Stomach (tissue), 4 donors: Measurements from ENCODE around the gene INTU.

Experiments
- CTCF ChIP-seq, 7 experiments: fragments of 450-650 bp in 4 of 7; fragments of 200-600 bp in 3 of 7; sonication (generic) in 3 of 7; IDR thresholded peaks; one replicate each; pipeline ENCODE4 v1.5.1; 2016 to 2019; ENCODE audit warnings: antibody characterized with exemption in 7 of 7, control low read depth in 2 of 7, mild to moderate bottlenecking in 1 of 7
- EP300 ChIP-seq: sonication (generic); formaldehyde crosslinking; IDR thresholded peaks from one replicate; pipeline ENCODE4 v1.6.1; 2017; ENCODE audit warnings: antibody characterized with exemption
- POLR2A ChIP-seq, 4 donors: fragments of 450-650 bp; IDR thresholded peaks; one replicate each; pipeline ENCODE4 v1.6.1; 2016; ENCODE audit warnings: antibody characterized with exemption in 4 of 4, control low read depth in 2 of 4, mild to moderate bottlenecking in 1 of 4, moderate library complexity in 1 of 4
- POLR2AphosphoS5 ChIP-seq, 3 donors: sonication (generic); formaldehyde crosslinking; IDR thresholded peaks; one replicate each; pipeline ENCODE4 v1.6.1; 2016; ENCODE audit warnings: antibody characterized with exemption in 3 of 3

DNA sequence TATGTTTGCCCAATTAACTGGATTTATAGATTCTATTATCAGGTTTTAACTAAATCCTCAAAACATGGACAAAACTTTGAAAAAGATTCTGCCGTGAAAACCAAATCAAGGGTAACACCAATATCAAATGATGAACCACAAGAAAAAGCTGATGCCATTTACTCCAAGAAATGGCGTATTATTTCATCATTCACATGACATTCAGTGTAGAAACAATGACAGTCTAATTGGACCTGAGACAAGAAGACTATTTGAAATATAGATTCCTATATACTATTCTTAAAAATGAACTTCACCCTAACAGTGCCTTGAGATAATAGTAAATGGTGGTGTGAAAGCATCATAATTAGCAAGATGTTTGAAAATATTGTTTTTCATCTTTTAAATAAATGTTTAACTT is 102.2 kb downstream of the INTU start:
- no peak for TF ChIP-seq POLR2A (IDR thresholded peaks at IDR 0.05)
- no peak for TF ChIP-seq CTCF (IDR thresholded peaks at IDR 0.05)
- TF ChIP-seq POLR2AphosphoS5 (IDR thresholded peaks at IDR 0.05), result no peak
- TF ChIP-seq EP300, result no peak
